RWPE1 (cell line): ENCODE results near the gene TRIM28.
"Not testable (repeated sequence)": the region's sequence is repeated elsewhere in the genome, so short reads cannot be mapped to it uniquely, and the experiment has no call there.

ENCODE experiments used
- CTCF ChIA-PET: fragments of 350-600 bp; sonication (Branson Sonifier 250); formaldehyde crosslinking; extraction: SDS; loops from one replicate; lab custom pipeline; 2021; lab: Yijun Ruan, JAX
- POLR2A ChIA-PET: fragments of 400-600 bp; formaldehyde crosslinking; extraction: SDS; loops from one replicate; lab custom pipeline; 2020; ENCODE audit warnings: antibody characterized with exemption; ENCODE audit not compliant: low non-redundant PET; lab: Yijun Ruan, JAX
- DNase-seq: peaks from one replicate; pipeline ENCODE4 v3.0.0; 2012; ENCODE audit warnings: low spot score
- H3K27ac ChIP-seq: fragments of 450-650 bp; 2 replicates; pipeline ENCODE4 v1.5.1; 2017
- CTCF ChIP-seq: fragments of 450-650 bp; conservative IDR thresholded peaks from 2 replicates; pipeline ENCODE4 v1.5.1; 2017; ENCODE audit warnings: low read depth, mild to moderate bottlenecking

Gene TRIM28

GRCh38 chr19:58543826-58544590, at the start of gene TRIM28:
TRIM28 (plus strand) TSS chr19:58544064; CDS start chr19:58544758, 694 bp downstream.
- peak; percentile 100 for DNase-seq
- H3K27ac ChIP-seq, result peak within 1 kb of the TSS; percentile 99
- no peak for TF ChIP-seq CTCF
- ChIA-PET POLR2A (interaction anchor here (0.6 to 2.3 kb wide), 9 partner anchors 9 to 181 kb away, joined by 3 to 7 read pairs (median 4); partner anchors contain the start of genes CHMP2A, UBE2M, ZBTB45 and ZNF497), CTCF (interaction anchor here (0.8 to 1.5 kb wide), 2 partner anchors 25 to 30 kb away, joined by 3 to 11 read pairs; partner anchors contain the start of gene ZBTB45)

GRCh38 chr19:58497634-58498170, 46.2 kb upstream of the TRIM28 start:
- H3K27ac ChIP-seq, result peak overlapping the region; percentile 81
- ChIA-PET CTCF (no interaction called here), POLR2A (no interaction called here)
- TF ChIP-seq CTCF, result no peak
- no peak for DNase-seq

GRCh38 chr19:58498316-58499020, 45.4 kb upstream of the TRIM28 start:
- TF ChIP-seq CTCF, result no peak
- peak overlapping the region; percentile 81 for H3K27ac ChIP-seq
- ChIA-PET CTCF (interaction anchor here (0.7 kb wide), 1 partner anchor 21 kb away, joined by 3 read pairs; the partner anchor contains the start of gene ZBTB45), POLR2A (no interaction called here)
- DNase-seq, result no peak

- peak overlapping the region; percentile 81 for H3K27ac ChIP-seq
- no peak for TF ChIP-seq CTCF
- DNase-seq, result peak; percentile 99
- ChIA-PET POLR2A (no interaction called here), CTCF (interaction anchor here (0.6 to 1.1 kb wide), 3 partner anchors 10 to 277 kb away, joined by 3 read pairs; partner anchors contain the start of gene ZBTB45)
Observed at GRCh38 chr19:58499021-58499927, 44.6 kb upstream of the TRIM28 start.

GRCh38 chr19:58500242-58500641, 43.6 kb upstream of the TRIM28 start:
- H3K27ac ChIP-seq, result peak overlapping the region; percentile 81
- CTCF ChIA-PET, result interaction anchor here (0.6 to 0.7 kb wide), 3 partner anchors 14 to 278 kb away, joined by 3 to 4 read pairs (median 3); partner anchors contain the start of gene ZBTB45
- POLR2A ChIA-PET, result interaction anchor here (0.8 kb wide), 1 partner anchor 14 kb away, joined by 3 read pairs; no protein-coding TSS in a partner anchor
- DNase-seq, result no peak
- no peak for TF ChIP-seq CTCF

- H3K27ac ChIP-seq, CTCF ChIA-PET, DNase-seq, POLR2A ChIA-PET: not testable (repeated sequence)
Observed at GRCh38 chr19:58507602-58508223, 36.2 kb upstream of the TRIM28 start.
